ENCODE data around the gene ISLR.
A peak's percentile ranks its signal among the peaks of the same experiment; 100 is the strongest.

ISLR gene

DNA sequence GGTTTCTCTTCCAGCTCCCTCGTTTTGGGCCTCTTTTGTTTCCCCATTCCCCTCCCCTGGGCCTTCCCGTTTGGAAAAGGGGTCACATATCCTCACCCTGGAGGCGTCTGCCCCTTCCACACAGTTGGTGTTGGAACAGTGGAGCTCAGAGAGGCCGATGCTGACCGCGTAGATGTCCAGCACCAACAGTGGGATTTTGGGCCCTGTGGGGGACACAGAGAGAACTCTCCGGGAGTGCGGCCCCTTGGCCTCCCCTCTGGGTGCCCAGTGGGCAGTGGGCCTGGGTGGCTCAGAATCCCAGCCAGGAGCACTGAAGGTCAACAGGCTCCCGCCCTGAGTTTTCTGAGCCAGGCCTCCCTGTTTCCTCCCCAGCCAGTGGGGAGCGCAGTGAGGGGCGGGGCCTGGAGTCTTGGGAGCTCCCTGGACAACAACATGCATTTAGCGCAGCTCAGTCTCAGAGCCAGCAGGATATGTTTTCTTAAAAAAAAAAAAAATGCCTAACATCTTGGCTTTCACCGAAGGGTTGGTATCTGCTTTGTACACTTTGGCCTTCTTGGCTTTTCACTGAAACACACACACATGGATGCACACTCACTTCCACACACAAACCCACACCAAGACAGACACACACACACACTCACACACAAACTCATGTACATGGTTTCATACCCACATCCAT, 670 bp upstream of the ISLR start:
- DNase-seq, result peak in 1 of 2 experiments; percentile 36

DNA sequence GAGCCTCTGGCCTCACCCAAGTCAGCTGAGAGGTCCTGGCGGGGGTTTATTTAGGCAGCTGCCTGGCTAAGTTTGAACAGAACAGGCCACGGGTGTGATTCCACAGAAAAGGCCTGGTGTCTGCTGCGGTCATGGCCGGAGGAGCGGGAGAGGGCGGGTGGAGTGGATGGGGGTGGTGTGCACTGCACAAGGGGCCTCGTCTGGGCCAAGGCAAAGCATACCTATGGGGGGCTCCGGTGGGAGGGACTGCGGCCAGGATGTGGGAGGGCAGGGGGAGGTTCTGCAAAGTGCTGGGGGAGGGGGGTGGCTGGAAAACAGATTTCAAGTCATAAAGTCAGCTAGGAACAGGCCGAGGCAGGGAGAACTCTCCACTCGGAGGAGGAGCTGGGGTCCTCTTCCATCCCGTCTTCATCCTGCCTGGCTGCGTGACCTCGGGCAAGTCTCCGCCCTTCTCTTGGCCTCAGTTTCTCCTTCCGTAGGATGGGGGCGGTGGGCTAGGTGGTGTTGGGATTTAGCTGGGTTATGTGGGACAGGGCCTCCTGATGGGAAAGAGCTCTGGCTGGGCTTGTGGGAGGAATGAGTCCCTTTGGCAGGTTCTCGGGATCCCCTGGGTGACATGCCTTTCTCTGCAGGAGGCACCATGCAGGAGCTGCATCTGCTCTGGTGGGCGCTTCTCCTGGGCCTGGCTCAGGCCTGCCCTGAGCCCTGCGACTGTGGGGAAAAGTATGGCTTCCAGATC, 878 bp downstream of the ISLR start:
- DNase-seq, result no peak

GRCh38 chr15:74174958-74175253, 1.4 kb downstream of the ISLR start:
- DNase-seq, result peak in 1 of 2 experiments; percentile 42

DNA sequence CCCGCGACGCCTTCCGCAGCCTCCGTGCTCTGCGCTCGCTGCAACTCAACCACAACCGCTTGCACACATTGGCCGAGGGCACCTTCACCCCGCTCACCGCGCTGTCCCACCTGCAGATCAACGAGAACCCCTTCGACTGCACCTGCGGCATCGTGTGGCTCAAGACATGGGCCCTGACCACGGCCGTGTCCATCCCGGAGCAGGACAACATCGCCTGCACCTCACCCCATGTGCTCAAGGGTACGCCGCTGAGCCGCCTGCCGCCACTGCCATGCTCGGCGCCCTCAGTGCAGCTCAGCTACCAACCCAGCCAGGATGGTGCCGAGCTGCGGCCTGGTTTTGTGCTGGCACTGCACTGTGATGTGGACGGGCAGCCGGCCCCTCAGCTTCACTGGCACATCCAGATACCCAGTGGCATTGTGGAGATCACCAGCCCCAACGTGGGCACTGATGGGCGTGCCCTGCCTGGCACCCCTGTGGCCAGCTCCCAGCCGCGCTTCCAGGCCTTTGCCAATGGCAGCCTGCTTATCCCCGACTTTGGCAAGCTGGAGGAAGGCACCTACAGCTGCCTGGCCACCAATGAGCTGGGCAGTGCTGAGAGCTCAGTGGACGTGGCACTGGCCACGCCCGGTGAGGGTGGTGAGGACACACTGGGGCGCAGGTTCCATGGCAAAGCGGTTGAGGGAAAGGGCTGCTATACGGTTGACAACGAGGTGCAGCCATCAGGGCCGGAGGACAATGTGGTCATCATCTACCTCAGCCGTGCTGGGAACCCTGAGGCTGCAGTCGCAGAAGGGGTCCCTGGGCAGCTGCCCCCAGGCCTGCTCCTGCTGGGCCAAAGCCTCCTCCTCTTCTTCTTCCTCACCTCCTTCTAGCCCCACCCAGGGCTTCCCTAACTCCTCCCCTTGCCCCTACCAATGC, 2.0 kb downstream of the ISLR start:
- DNase-seq, result no peak

DNA sequence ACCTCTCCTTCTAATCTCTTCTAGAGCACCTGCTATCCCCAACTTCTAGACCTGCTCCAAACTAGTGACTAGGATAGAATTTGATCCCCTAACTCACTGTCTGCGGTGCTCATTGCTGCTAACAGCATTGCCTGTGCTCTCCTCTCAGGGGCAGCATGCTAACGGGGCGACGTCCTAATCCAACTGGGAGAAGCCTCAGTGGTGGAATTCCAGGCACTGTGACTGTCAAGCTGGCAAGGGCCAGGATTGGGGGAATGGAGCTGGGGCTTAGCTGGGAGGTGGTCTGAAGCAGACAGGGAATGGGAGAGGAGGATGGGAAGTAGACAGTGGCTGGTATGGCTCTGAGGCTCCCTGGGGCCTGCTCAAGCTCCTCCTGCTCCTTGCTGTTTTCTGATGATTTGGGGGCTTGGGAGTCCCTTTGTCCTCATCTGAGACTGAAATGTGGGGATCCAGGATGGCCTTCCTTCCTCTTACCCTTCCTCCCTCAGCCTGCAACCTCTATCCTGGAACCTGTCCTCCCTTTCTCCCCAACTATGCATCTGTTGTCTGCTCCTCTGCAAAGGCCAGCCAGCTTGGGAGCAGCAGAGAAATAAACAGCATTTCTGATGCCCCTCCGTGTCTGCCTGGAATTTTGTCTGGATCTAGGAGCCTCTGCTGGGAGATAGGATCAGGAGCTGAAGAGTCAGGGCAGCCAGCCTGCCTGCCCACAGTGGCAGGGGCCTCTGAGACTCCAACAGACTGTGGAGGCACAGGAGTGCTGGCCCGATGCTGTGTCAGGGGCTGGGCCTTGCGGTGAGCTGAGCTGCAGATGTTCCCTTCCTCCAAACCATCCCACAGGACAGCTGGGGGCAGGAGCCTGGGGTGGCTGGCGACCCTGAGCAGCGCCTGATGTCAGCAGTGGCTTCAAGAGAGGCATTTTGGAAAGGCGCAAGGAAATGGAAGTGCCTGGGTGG, 3.0 kb downstream of the ISLR start:
- DNase-seq, result peak in 1 of 2 experiments; percentile 25

- no peak for DNase-seq
Measured at GRCh38 chr15:74178326-74179100, 5.0 kb downstream of the ISLR start.

- peak; percentile 59 to 77 for DNase-seq
Measured at GRCh38 chr15:74179101-74179841, 5.8 kb downstream of the ISLR start.

GRCh38 chr15:74179983-74180880, 6.7 kb downstream of the ISLR start:
- DNase-seq, result peak; percentile 56 to 75

DNA sequence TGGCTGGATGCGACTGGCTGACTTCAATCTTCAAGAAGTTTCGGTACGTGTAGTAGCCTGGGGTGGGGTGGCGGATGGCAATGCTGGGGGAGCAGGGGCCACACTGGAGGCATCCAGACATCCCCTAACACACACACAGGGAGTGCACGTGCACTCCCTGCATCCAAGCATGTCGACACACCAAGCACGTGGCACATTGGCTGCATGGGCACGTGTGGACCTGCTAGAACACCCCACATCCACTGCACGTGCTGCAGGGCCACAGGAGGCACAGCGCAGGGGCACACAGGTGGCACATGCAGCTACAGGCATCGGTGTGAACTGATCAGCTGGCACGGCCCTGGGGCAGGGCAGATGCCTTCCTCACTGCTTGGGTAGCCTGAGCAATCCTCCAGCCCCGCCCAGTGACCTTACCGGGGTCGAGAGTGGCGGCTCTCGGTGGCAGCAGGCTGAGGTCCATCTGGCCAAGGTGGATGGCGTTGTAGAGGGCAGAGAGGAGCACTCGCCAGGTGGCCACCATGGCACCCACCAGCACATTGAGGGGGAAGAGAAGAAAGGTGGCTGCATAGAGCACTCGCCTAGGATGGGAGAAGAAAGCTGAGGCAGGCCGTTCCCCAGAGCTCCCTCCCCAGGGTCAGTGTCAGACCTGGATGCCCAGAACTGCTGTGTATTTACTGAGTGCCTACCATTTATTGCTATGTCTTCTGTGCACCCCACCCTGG, 7.5 kb downstream of the ISLR start:
- no peak for DNase-seq

- no peak for DNase-seq
Measured at GRCh38 chr15:74182131-74182530, 8.6 kb downstream of the ISLR start.

GRCh38 chr15:74184582-74185091, 11.1 kb downstream of the ISLR start:
- no peak for DNase-seq

GRCh38 chr15:74185710-74186348, 12.3 kb downstream of the ISLR start:
- no peak for DNase-seq

GRCh38 chr15:74188216-74188615, 14.7 kb downstream of the ISLR start:
- DNase-seq, result no peak

GRCh38 chr15:74191798-74192197, 18.3 kb downstream of the ISLR start:
- no peak for DNase-seq

DNA sequence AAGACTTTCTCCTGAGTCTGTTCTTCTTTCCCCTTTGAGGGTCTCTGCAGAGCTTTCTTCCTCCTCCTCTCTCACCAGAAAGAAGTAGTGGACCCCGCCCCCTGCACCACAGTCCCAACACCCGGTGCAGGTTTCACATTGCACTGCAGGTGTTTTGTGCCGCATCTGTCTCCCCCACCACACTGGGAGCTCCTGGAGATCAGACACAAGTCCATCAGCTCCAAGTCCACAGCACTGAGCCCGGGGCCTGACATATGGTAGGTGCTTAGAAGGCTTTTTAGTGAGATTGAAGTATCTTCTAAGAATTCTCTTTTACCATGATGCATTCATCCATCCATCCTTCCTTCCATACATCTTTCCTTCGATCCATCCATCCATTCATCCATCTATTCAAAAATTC, 19.2 kb downstream of the ISLR start:
- DNase-seq, result no peak

GRCh38 chr15:74193299-74193718, 19.8 kb downstream of the ISLR start:
- peak in 1 of 2 experiments; percentile 17 for DNase-seq

GRCh38 chr15:74193905-74194304, 20.4 kb downstream of the ISLR start:
- DNase-seq, result no peak

Data from NCI-H446 (cell line).